Retinal pigment epithelial cell (primary cell): ENCODE data around the gene CFAP90.
A peak's percentile ranks its signal among the peaks of the same experiment; 100 is the strongest.

ENCODE experiments used
- DNase-seq: peaks from one replicate; pipeline ENCODE4 v3.0.0-alpha.2; 2010; ENCODE audit warnings: low read depth
- H3K4me3 ChIP-seq: 2 replicates; pipeline ENCODE4 v1.5.1; 2011; ENCODE audit warnings: mild to moderate bottlenecking, low read length, control low read depth, moderate library complexity
- TF ChIP-seq, protein P1 (sequence below): conservative IDR thresholded peaks from 2 replicates; pipeline ENCODE4 v1.5.1; 2011; ENCODE audit warnings: low read depth, low read length, control low read depth, inconsistent platforms

Gene CFAP90

DNA sequence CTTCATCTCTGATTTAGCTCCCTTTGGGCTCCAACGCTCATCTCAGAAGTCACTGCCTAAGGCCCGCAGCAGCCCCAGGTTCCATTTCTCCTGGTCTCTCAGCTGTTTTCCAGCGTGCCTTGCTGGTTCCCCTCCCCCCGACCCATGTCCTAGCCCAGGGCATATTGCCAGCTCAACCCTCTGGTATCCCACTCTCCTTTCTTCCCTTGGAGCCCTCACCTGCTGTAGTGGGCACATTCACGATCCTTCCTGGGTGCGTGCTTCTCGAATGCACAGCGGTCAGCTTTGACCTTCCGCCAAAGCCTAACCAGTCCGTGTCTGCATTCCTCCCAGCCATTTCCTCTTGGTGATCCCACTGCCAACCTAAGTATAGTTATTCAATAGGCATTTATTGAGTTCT, 36.1 kb downstream of the CFAP90 start:
- DNase-seq: no peak
- no peak overlapping the region for H3K4me3 ChIP-seq
- TF ChIP-seq, protein P1, sequence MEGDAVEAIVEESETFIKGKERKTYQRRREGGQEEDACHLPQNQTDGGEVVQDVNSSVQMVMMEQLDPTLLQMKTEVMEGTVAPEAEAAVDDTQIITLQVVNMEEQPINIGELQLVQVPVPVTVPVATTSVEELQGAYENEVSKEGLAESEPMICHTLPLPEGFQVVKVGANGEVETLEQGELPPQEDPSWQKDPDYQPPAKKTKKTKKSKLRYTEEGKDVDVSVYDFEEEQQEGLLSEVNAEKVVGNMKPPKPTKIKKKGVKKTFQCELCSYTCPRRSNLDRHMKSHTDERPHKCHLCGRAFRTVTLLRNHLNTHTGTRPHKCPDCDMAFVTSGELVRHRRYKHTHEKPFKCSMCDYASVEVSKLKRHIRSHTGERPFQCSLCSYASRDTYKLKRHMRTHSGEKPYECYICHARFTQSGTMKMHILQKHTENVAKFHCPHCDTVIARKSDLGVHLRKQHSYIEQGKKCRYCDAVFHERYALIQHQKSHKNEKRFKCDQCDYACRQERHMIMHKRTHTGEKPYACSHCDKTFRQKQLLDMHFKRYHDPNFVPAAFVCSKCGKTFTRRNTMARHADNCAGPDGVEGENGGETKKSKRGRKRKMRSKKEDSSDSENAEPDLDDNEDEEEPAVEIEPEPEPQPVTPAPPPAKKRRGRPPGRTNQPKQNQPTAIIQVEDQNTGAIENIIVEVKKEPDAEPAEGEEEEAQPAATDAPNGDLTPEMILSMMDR: no peak

DNA sequence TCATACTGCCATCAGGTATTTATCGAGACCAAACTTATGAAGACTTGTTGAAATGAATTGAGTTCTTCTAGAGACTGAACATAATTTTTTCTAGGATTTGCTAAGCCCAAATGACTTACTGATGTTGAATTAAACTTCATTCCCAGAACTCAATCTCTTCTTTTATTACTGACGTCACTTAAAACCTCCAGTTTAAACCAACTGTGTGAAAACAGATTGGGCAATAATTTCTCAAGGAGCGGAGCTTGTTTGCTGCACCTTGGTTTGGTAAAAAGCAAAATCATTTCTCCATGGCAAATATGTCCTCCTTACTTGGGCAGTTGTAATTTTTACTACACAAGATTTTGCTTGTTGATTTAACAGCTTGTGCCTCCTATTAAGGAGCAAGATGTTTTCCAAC, 37.4 kb downstream of the CFAP90 start:
- no peak overlapping the region for H3K4me3 ChIP-seq
- TF ChIP-seq, protein P1: no peak
- DNase-seq: no peak

DNA sequence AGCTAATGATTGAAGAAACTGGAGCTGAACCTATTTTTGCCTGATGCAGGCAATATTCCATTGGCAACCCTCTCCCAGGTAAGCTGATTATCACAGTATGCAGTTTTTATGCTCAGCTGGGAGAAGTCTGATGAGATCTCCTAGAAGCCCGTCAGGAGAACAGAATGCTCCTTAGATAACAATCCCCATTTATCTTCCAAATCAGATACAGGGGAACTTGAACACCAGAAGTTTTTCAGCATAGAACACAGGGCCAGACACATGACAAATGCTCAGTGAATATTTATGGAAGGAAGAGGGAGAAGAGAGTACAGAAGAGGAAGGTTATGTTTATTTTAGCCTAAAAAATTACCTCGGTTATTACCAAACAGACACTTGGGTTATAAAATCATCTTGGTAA, 37.9 kb downstream of the CFAP90 start:
- TF ChIP-seq, protein P1: no peak
- no peak for DNase-seq
- H3K4me3 ChIP-seq: no peak overlapping the region

DNA sequence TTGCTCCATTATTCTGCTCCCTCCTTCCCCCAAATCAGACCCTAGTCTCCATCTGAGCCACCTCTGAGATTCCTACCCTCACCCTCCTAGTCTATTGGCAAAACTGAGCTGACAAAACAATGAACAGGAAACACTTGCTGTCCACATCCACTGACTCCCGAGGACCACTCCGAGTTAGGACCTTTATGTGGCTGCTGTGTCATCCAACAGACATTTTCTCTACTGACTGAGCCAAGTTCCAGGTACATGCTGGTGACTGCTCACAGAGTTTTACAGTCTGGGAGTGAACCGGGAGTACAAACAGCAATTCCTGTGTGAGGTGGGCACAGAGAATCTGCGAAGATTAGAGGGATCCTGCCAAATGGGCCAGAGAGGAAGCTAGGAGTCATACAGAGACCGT, 39.2 kb downstream of the CFAP90 start:
- no peak overlapping the region for H3K4me3 ChIP-seq
- DNase-seq: no peak
- TF ChIP-seq, protein P1: no peak

DNA sequence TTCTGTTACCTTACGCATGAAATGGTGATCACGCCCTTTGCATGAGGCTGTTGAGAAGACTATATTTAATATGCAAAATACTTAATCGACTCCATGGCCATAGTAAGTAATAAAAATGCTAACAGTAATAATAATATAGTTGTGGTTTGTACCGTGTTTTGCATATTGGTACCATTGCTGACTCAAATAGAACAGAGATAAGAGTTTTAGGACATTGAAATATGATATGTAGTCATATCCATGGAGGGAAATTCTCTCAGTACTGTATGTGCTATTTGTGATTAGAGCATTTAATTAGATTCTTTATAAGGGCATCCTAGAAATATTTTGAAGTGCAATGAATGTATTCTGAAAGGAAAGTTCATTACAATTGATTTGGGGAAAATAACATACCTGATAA, 41.9 kb downstream of the CFAP90 start:
- no peak for DNase-seq
- TF ChIP-seq, protein P1: no peak
- no peak overlapping the region for H3K4me3 ChIP-seq

DNA sequence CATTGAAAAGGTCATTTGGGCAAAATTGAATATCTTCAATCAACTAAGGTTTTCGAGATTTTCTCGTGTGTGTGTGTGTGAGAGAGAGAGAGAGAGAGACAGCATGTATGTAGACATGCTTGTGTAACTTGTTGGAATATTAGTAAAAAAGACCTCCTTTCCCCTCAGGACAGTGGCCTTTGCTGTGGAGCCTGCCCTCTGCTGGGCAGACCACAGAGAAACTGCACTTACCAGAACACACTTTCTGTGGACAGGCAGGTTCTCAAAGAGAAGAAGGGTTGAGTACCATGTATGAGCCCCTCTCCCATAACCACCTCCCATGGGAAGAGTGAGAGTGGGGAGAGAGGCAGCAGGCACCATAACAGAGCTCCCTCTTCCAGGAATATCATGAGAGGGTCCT, 45.6 kb downstream of the CFAP90 start:
- TF ChIP-seq, protein P1: peak; percentile 42
- DNase-seq: no peak
- H3K4me3 ChIP-seq: no peak overlapping the region

DNA sequence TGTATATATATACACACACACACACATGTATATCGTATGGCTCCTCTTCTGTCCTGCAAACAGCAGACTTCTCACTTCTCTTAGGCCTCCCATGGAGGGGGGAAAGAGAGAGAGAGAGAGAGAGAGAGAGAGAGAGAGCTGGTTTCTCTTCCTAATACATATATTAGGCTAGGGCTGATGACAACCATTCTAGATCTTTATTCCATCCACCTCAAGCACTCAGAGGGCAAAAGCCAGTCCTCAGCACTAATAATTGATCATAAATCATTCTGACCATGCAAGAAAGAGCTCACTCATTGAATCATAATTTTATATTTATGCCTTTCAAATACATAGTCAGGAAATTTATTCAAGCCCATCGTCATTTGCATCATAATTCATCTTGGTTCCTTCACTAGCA, 47.0 kb downstream of the CFAP90 start:
- no peak overlapping the region for H3K4me3 ChIP-seq
- TF ChIP-seq, protein P1: no peak
- DNase-seq: no peak
